HEK293 (cell line): Measurements from ENCODE around the gene CFAP65.

Source experiments
- ATF2 ChIP-seq: fragments of 450-650 bp; formaldehyde crosslinking; IDR thresholded peaks from 2 replicates; pipeline ENCODE4 v1.5.1; 2016; ENCODE audit warnings: missing biosample characterization, missing genetic modification characterization, low read depth
- GFI1B ChIP-seq: fragments of 450-650 bp; formaldehyde crosslinking; IDR thresholded peaks from 2 replicates; pipeline ENCODE4 v1.5.1; 2016; ENCODE audit warnings: missing biosample characterization, missing genetic modification characterization
- HOXC10 ChIP-seq: sonication (generic); formaldehyde crosslinking; IDR thresholded peaks from 2 replicates; pipeline ENCODE4 v1.8.1; 2023; ENCODE audit warnings: mild to moderate bottlenecking, missing genetic modification reagents
- IKZF3 ChIP-seq: fragments of 450-650 bp; IDR thresholded peaks from 2 replicates; pipeline ENCODE4 v1.5.0; 2018; ENCODE audit warnings: missing biosample characterization, mild to moderate bottlenecking, missing genetic modification characterization, moderate library complexity
- PATZ1 ChIP-seq: fragments of 450-650 bp; formaldehyde crosslinking; IDR thresholded peaks from 2 replicates; pipeline ENCODE4 v1.5.1; 2016; ENCODE audit warnings: missing biosample characterization, missing genetic modification characterization
- SETDB1 ChIP-seq: IDR thresholded peaks from one replicate; pipeline ENCODE4 v1.6.1; 2017; ENCODE audit warnings: mild to moderate bottlenecking, low read length, moderate library complexity, mixed read lengths; ENCODE audit not compliant: insufficient read length
- SP2 ChIP-seq: fragments of 450-650 bp; formaldehyde crosslinking; IDR thresholded peaks from 2 replicates; pipeline ENCODE4 v1.5.1; 2016; ENCODE audit warnings: missing biosample characterization, missing genetic modification characterization
- SP3 ChIP-seq: fragments of 450-650 bp; formaldehyde crosslinking; IDR thresholded peaks from 2 replicates; pipeline ENCODE4 v1.5.1; 2016; ENCODE audit warnings: missing biosample characterization, missing genetic modification characterization
- ZBTB11 ChIP-seq: fragments of 450-650 bp; formaldehyde crosslinking; conservative IDR thresholded peaks from 2 replicates; pipeline ENCODE4 v1.5.1; 2016; ENCODE audit warnings: low read depth, missing biosample characterization, missing genetic modification characterization
- ZBTB17 ChIP-seq: fragments of 450-650 bp; formaldehyde crosslinking; IDR thresholded peaks from 2 replicates; pipeline ENCODE4 v1.5.1; 2016; ENCODE audit warnings: missing biosample characterization, missing genetic modification characterization
- ZBTB21 ChIP-seq: fragments of 450-650 bp; formaldehyde crosslinking; IDR thresholded peaks from 2 replicates; pipeline ENCODE4 v1.5.1; 2017; ENCODE audit warnings: missing biosample characterization, missing genetic modification characterization
- ZBTB26 ChIP-seq: fragments of 450-650 bp; formaldehyde crosslinking; optimal IDR thresholded peaks from 2 replicates; pipeline ENCODE3; 2016; ENCODE audit warnings: missing biosample characterization, mild to moderate bottlenecking, missing genetic modification characterization
- ZBTB8A ChIP-seq: fragments of 450-650 bp; formaldehyde crosslinking; IDR thresholded peaks from 2 replicates; pipeline ENCODE4 v1.5.1; 2016; ENCODE audit warnings: missing biosample characterization, missing genetic modification characterization
- ZFP37 ChIP-seq: fragments of 450-650 bp; formaldehyde crosslinking; IDR thresholded peaks from 2 replicates; pipeline ENCODE4 v1.5.1; 2016; ENCODE audit warnings: missing biosample characterization, missing genetic modification characterization
- ZNF133 ChIP-seq: fragments of 450-650 bp; formaldehyde crosslinking; IDR thresholded peaks from 2 replicates; pipeline ENCODE4 v1.5.1; 2016; ENCODE audit warnings: missing biosample characterization, missing genetic modification characterization
- ZNF248 ChIP-seq: fragments of 450-650 bp; formaldehyde crosslinking; IDR thresholded peaks from 2 replicates; pipeline ENCODE4 v1.5.1; 2017; ENCODE audit warnings: missing biosample characterization, missing genetic modification characterization
- ZNF324 ChIP-seq: fragments of 450-650 bp; formaldehyde crosslinking; IDR thresholded peaks from 2 replicates; pipeline ENCODE4 v1.5.1; 2016; ENCODE audit warnings: missing biosample characterization, missing genetic modification characterization
- ZNF341 ChIP-seq: fragments of 450-650 bp; formaldehyde crosslinking; IDR thresholded peaks from 2 replicates; pipeline ENCODE4; 2016; ENCODE audit warnings: low read depth, missing biosample characterization, missing genetic modification characterization
- ZNF391 ChIP-seq: fragments of 450-650 bp; formaldehyde crosslinking; IDR thresholded peaks from 2 replicates; pipeline ENCODE4 v1.5.1; 2016; ENCODE audit warnings: low read depth, missing biosample characterization, missing genetic modification characterization, borderline replicate concordance
- ZNF426 ChIP-seq: fragments of 450-650 bp; formaldehyde crosslinking; IDR thresholded peaks from 2 replicates; pipeline ENCODE4 v1.5.1; 2017; ENCODE audit warnings: missing biosample characterization, missing genetic modification characterization, mild to moderate bottlenecking, inconsistent platforms, moderate library complexity
- ZNF629 ChIP-seq: fragments of 450-650 bp; formaldehyde crosslinking; IDR thresholded peaks from 2 replicates; pipeline ENCODE4 v1.5.1; 2017; ENCODE audit warnings: missing biosample characterization, missing genetic modification characterization
- ZNF660 ChIP-seq: fragments of 450-650 bp; IDR thresholded peaks from 2 replicates; pipeline ENCODE4 v1.5.1; 2018; ENCODE audit warnings: missing biosample characterization, mild to moderate bottlenecking, missing genetic modification characterization
- ZSCAN30 ChIP-seq: fragments of 450-650 bp; IDR thresholded peaks from 2 replicates; pipeline ENCODE4 v1.5.1; 2018; ENCODE audit warnings: missing biosample characterization, mild to moderate bottlenecking, missing genetic modification characterization, moderate library complexity

Gene CFAP65

GRCh38 chr2:218962859-218963492 lies 78.3 kb downstream of the CFAP65 start (continued):
- TF ChIP-seq ZNF324 (tag by site-specific recombination): no peak
- TF ChIP-seq ZBTB17 (tag by site-specific recombination): peak; percentile 83
- no peak for TF ChIP-seq ZNF391 (tag by site-specific recombination)
- TF ChIP-seq ZFP37 (tag by site-specific recombination): 0 out of 2 replicates have a peak, but pooled peaks have one; percentile 27
- TF ChIP-seq ZNF660: 0 out of 2 replicates have a peak, but pooled peaks have one; percentile 23
- peak; percentile 80 for TF ChIP-seq ZBTB11
- peak; percentile 31; the same call in 1 of the 2 replicates for TF ChIP-seq ZBTB21 (tag by site-specific recombination)
- TF ChIP-seq ZNF133 (tag by site-specific recombination): no peak
- peak; percentile 75; the same call in 1 of the 2 replicates for TF ChIP-seq GFI1B
- TF ChIP-seq SETDB1: no peak
- TF ChIP-seq ZNF248 (tag by site-specific recombination): no peak
- peak; percentile 100 for TF ChIP-seq ZNF341 (tag by site-specific recombination)
- no peak for TF ChIP-seq ZSCAN30 (tag by site-specific recombination)
- TF ChIP-seq SP3: peak; percentile 32; the same call in 1 of the 2 replicates
- peak; percentile 51 for TF ChIP-seq ZBTB26 (tag by site-specific recombination)
- peak; percentile 63 for TF ChIP-seq ZBTB8A
- peak; percentile 89 for TF ChIP-seq SP2 (tag by site-specific recombination)
- TF ChIP-seq IKZF3 (tag by site-specific recombination): peak; percentile 39; the same call in 1 of the 2 replicates
- peak; percentile 43; the same call in 1 of the 2 replicates for TF ChIP-seq HOXC10 (CRISPR knock-in tag)
- peak; percentile 78 for TF ChIP-seq ZNF629 (tag by site-specific recombination)
- no peak for TF ChIP-seq ZNF426 (tag by site-specific recombination)
- TF ChIP-seq PATZ1 (tag by site-specific recombination): peak; percentile 51; the same call in 1 of the 2 replicates
- no peak; the same call in 1 of the 2 replicates for TF ChIP-seq ATF2 (tag by site-specific recombination)
